GM23338 (cell line): ENCODE measurements around the gene VEGFC. TPM values are rescaled to one million over a fixed set of nuclear protein-coding genes. Genes with fewer than 3 reads are reported as not detected.

ENCODE experiments used
- ATAC-seq: fragments of 200-7000 bp; cut with Tn5 transposase; 3 replicates; pipeline ENCODE4 v1.9.1; 2020
- DNase-seq: peaks from one replicate; pipeline ENCODE4 v3.0.0-alpha.2; 2015; ENCODE audit warnings: low spot score
- H2AFZ ChIP-seq: fragments of 200-600 bp; sonication (generic); 2 replicates; pipeline ENCODE4 v1.8.0; 2016; ENCODE audit warnings: antibody characterized with exemption, mild to moderate bottlenecking, moderate library complexity
- H3F3A ChIP-seq: fragments of 200-600 bp; sonication (generic); replicated peaks from 2 replicates; pipeline ENCODE4 v1.8.0; 2017; ENCODE audit warnings: antibody characterized with exemption, mixed run types, low read depth
- H3K27ac ChIP-seq: fragments of 200-600 bp; sonication (generic); 2 replicates; pipeline ENCODE4 v1.6.1; 2016; ENCODE audit warnings: low read depth
- H3K27me3 ChIP-seq: fragments of 200-600 bp; sonication (generic); 2 replicates; pipeline ENCODE4 v1.8.0; 2016; ENCODE audit warnings: mild to moderate bottlenecking, mixed run types, moderate library complexity; ENCODE audit not compliant: insufficient read depth
- H3K36me3 ChIP-seq: fragments of 200-600 bp; sonication (generic); 2 replicates; pipeline ENCODE4 v1.8.0; 2016; ENCODE audit warnings: mild to moderate bottlenecking; ENCODE audit not compliant: insufficient read depth
- H3K4me1 ChIP-seq: fragments of 200-600 bp; sonication (generic); 2 replicates; pipeline ENCODE4 v1.8.0; 2016; ENCODE audit warnings: mild to moderate bottlenecking, moderate library complexity; ENCODE audit not compliant: insufficient read depth
- H3K4me2 ChIP-seq: fragments of 200-600 bp; sonication (generic); 2 replicates; pipeline ENCODE4 v1.7.1; 2017; ENCODE audit warnings: mixed run types
- H3K4me3 ChIP-seq: fragments of 200-600 bp; sonication (generic); 2 replicates; pipeline ENCODE4 v1.6.1; 2016; ENCODE audit warnings: mixed run types
- H3K79me2 ChIP-seq: fragments of 200-600 bp; sonication (generic); replicated peaks from 2 replicates; pipeline ENCODE4 v1.8.0; 2017; ENCODE audit warnings: mild to moderate bottlenecking; ENCODE audit not compliant: insufficient read depth
- H3K9me2 ChIP-seq: fragments of 200-600 bp; sonication (generic); 2 replicates; pipeline ENCODE4 v1.8.0; 2017; ENCODE audit not compliant: insufficient read depth
- H4K20me1 ChIP-seq: fragments of 200-600 bp; sonication (generic); replicated peaks from 2 replicates; pipeline ENCODE4 v1.8.0; 2017; ENCODE audit warnings: mild to moderate bottlenecking; ENCODE audit not compliant: insufficient read depth
- H3K27ac Mint-ChIP-seq: 2 replicates; pipeline ENCODE4 v1.8.0; 2020; ENCODE audit warnings: inconsistent platforms, mild to moderate bottlenecking, moderate library complexity, mixed read lengths
- H3K27me3 Mint-ChIP-seq: 3 replicates; pipeline ENCODE4 v1.8.0; 2022; ENCODE audit warnings: low read depth, mild to moderate bottlenecking, moderate library complexity, mixed read lengths, inconsistent platforms; ENCODE audit not compliant: insufficient read depth, poor library complexity
- H3K36me3 Mint-ChIP-seq: 3 replicates; pipeline ENCODE4 v1.8.0; 2021; ENCODE audit warnings: low read depth, mild to moderate bottlenecking, inconsistent platforms, moderate library complexity, mixed read lengths
- H3K4me1 Mint-ChIP-seq: 3 replicates; pipeline ENCODE4 v1.8.0; 2020; ENCODE audit warnings: mild to moderate bottlenecking, inconsistent platforms, mixed read lengths
- H3K4me3 Mint-ChIP-seq: 3 replicates; pipeline ENCODE4 v1.8.0; 2021; ENCODE audit warnings: moderate library complexity, mild to moderate bottlenecking, inconsistent platforms, mixed read lengths
- H3K9me3 Mint-ChIP-seq: 3 replicates; pipeline ENCODE4 v1.8.0; 2020; ENCODE audit warnings: moderate library complexity, mild to moderate bottlenecking, inconsistent platforms, mixed read lengths
- CREB1 ChIP-seq: fragments of 250-450 bp; sonication (Bioruptor Pico); IDR thresholded peaks from 2 replicates; pipeline ENCODE4 v1.5.0; 2020; ENCODE audit warnings: low read depth, mild to moderate bottlenecking, moderate library complexity
- ETS1 ChIP-seq: IDR thresholded peaks from 2 replicates; pipeline ENCODE4 v1.6.1; 2016; ENCODE audit warnings: antibody characterized with exemption
- EZH2 ChIP-seq: fragments of 200-600 bp; sonication (generic); IDR thresholded peaks from one replicate; pipeline ENCODE4 v1.8.0; 2017; ENCODE audit warnings: antibody characterized with exemption, mild to moderate bottlenecking, low read depth; ENCODE audit not compliant: unreplicated experiment
- EZH2phosphoT487 ChIP-seq: fragments of 200-600 bp; sonication (generic); IDR thresholded peaks from one replicate; pipeline ENCODE4 v1.8.1; 2018; ENCODE audit warnings: antibody characterized with exemption; ENCODE audit not compliant: unreplicated experiment
- JUNB ChIP-seq: IDR thresholded peaks from one replicate; pipeline ENCODE4 v1.6.1; 2016; ENCODE audit warnings: antibody characterized with exemption; ENCODE audit not compliant: unreplicated experiment
- NANOG ChIP-seq: IDR thresholded peaks from 2 replicates; pipeline ENCODE4 v1.6.1; 2016; ENCODE audit warnings: antibody characterized with exemption, borderline replicate concordance
- POLR2AphosphoS5 ChIP-seq: IDR thresholded peaks from 2 replicates; pipeline ENCODE4 v1.6.1; 2016; ENCODE audit warnings: antibody characterized with exemption, low read depth
- STAT1 ChIP-seq: IDR thresholded peaks from one replicate; pipeline ENCODE4 v1.6.1; 2016; ENCODE audit warnings: antibody characterized with exemption; ENCODE audit not compliant: unreplicated experiment
- ZNF114 ChIP-seq: fragments of 250-450 bp; sonication (Bioruptor Pico); IDR thresholded peaks from 2 replicates; pipeline ENCODE4 v1.5.0; 2020; ENCODE audit warnings: mild to moderate bottlenecking, moderate library complexity
- ZNF331 ChIP-seq: fragments of 250-450 bp; sonication (Bioruptor Pico); IDR thresholded peaks from 2 replicates; pipeline ENCODE4 v1.5.0; 2020; ENCODE audit warnings: low read depth, mild to moderate bottlenecking, moderate library complexity
- ZNF462 ChIP-seq: fragments of 250-450 bp; sonication (Bioruptor Pico); IDR thresholded peaks from 2 replicates; pipeline ENCODE4 v1.5.0; 2020; ENCODE audit warnings: mild to moderate bottlenecking, moderate library complexity
- polyA plus RNA-seq: library from polyadenylated mRNA; unstranded; fragments of >200 nt; fragmentation: Nextera tagmentation; extraction: Ambion mirVana; gene quantifications from 2 replicates; pipeline ENCODE4 v1.2.1, GENCODE V29; 2016
- total RNA-seq: library from RNA; depleted of rRNA; stranded (reverse); fragments of >200 nt; shearing (Covaris generic); gene quantifications from 2 replicates; pipeline ENCODE4 v1.2.3, GENCODE V29; 2014
- TF ChIP-seq, protein P1 (sequence below), 2 experiments: fragments of 200-600 bp in 1 of 2; sonication (generic) in 1 of 2; conservative IDR thresholded peaks; 2 replicates each; pipeline versions ENCODE4 v1.5.1 to v1.6.1; 2016 to 2017; ENCODE audit warnings: antibody characterized with exemption in 2 of 2, low read depth in 2 of 2, mild to moderate bottlenecking in 2 of 2, moderate library complexity in 1 of 2
- TF ChIP-seq, protein P2 (sequence below): IDR thresholded peaks from one replicate; pipeline ENCODE4 v1.6.1; 2018; ENCODE audit warnings: antibody characterized with exemption; ENCODE audit not compliant: unreplicated experiment

Gene VEGFC
- total and polyA plus RNA-seq, 2 experiments from 2014 or later: 0.87 to 1.1 TPM

DNA sequence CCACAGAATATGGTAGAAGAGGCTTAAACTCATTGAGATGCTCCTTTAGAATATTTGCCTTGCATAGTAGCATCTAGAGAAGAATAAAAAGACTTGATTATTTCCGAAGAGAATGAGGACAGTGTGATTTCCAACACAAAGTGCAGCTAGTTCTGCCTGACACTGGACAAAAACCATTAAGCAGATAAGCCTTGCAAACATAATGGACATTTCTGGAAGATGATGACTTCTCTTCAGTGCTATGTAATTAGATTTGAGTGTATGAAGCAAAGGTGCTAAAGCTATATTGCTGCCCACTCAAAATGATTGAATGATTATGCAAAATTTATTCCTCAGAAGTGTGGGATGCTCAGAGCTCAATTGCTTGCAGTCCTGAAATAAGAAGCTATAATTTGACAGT lies 156.4 kb downstream of the VEGFC start:
- H3K4me1 Mint-ChIP-seq: no peaks in the 10 kb centered on the region
- H3K9me3 Mint-ChIP-seq: no peaks in the 10 kb centered on the region
- TF ChIP-seq, protein P1, sequence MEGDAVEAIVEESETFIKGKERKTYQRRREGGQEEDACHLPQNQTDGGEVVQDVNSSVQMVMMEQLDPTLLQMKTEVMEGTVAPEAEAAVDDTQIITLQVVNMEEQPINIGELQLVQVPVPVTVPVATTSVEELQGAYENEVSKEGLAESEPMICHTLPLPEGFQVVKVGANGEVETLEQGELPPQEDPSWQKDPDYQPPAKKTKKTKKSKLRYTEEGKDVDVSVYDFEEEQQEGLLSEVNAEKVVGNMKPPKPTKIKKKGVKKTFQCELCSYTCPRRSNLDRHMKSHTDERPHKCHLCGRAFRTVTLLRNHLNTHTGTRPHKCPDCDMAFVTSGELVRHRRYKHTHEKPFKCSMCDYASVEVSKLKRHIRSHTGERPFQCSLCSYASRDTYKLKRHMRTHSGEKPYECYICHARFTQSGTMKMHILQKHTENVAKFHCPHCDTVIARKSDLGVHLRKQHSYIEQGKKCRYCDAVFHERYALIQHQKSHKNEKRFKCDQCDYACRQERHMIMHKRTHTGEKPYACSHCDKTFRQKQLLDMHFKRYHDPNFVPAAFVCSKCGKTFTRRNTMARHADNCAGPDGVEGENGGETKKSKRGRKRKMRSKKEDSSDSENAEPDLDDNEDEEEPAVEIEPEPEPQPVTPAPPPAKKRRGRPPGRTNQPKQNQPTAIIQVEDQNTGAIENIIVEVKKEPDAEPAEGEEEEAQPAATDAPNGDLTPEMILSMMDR (conservative IDR thresholded peaks at IDR 0.05; ENCODE audit: low read depth in 2 of 2): no peak
- TF ChIP-seq ZNF114 (CRISPR knock-in tag) (no peak), POLR2AphosphoS5 (no peak), JUNB (no peak), EZH2 (no peak), EZH2phosphoT487 (no peak), CREB1 (CRISPR knock-in tag) (no peak), NANOG (no peak), STAT1 (no peak), ZNF331 (CRISPR knock-in tag) (no peak), ETS1 (no peak), ZNF462 (CRISPR knock-in tag) (no peak)
- TF ChIP-seq, protein P2, sequence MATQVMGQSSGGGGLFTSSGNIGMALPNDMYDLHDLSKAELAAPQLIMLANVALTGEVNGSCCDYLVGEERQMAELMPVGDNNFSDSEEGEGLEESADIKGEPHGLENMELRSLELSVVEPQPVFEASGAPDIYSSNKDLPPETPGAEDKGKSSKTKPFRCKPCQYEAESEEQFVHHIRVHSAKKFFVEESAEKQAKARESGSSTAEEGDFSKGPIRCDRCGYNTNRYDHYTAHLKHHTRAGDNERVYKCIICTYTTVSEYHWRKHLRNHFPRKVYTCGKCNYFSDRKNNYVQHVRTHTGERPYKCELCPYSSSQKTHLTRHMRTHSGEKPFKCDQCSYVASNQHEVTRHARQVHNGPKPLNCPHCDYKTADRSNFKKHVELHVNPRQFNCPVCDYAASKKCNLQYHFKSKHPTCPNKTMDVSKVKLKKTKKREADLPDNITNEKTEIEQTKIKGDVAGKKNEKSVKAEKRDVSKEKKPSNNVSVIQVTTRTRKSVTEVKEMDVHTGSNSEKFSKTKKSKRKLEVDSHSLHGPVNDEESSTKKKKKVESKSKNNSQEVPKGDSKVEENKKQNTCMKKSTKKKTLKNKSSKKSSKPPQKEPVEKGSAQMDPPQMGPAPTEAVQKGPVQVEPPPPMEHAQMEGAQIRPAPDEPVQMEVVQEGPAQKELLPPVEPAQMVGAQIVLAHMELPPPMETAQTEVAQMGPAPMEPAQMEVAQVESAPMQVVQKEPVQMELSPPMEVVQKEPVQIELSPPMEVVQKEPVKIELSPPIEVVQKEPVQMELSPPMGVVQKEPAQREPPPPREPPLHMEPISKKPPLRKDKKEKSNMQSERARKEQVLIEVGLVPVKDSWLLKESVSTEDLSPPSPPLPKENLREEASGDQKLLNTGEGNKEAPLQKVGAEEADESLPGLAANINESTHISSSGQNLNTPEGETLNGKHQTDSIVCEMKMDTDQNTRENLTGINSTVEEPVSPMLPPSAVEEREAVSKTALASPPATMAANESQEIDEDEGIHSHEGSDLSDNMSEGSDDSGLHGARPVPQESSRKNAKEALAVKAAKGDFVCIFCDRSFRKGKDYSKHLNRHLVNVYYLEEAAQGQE: no peak
- no peak overlapping the region for H3K27ac ChIP-seq
- H3K27ac Mint-ChIP-seq: no peak overlapping the region
- H3K4me3 Mint-ChIP-seq: no peak overlapping the region
- H3K4me2 ChIP-seq: no peak overlapping the region
- no peaks in the 10 kb centered on the region for H3K4me1 ChIP-seq
- no peaks in the 10 kb centered on the region for H4K20me1 ChIP-seq
- H3K36me3 ChIP-seq: no peaks in the 10 kb centered on the region
- no peaks in the 10 kb centered on the region for H3K27me3 Mint-ChIP-seq
- H3K79me2 ChIP-seq: no peaks in the 10 kb centered on the region
- no peaks in the 10 kb centered on the region for H3F3A ChIP-seq
- no peaks in the 10 kb centered on the region for H3K9me2 ChIP-seq
- no peak overlapping the region for H3K4me3 ChIP-seq
- no peak overlapping the region for H2AFZ ChIP-seq
- no peaks in the 10 kb centered on the region for H3K36me3 Mint-ChIP-seq
- ATAC-seq (no peak), DNase-seq (no peak)
- no peaks in the 10 kb centered on the region for H3K27me3 ChIP-seq
